SK-N-SH (cell line): ENCODE results near the gene ARFGEF2. TPM values are rescaled to one million over a fixed set of nuclear protein-coding genes. Genes with fewer than 3 reads are reported as not detected.

Source experiments
- CTCF ChIA-PET: fragments of 300-600, 350-600 bp; formaldehyde crosslinking; extraction: SDS; loops from one replicate; lab custom pipeline; 2021; lab: Yijun Ruan, JAX
- POLR2A ChIA-PET: fragments of 350-600 bp; sonication (Branson Sonifier 250); formaldehyde crosslinking; extraction: SDS; loops from one replicate; lab custom pipeline; 2020; ENCODE audit warnings: antibody characterized with exemption, inconsistent platforms; lab: Yijun Ruan, JAX
- DNase-seq: peaks from one replicate; pipeline ENCODE4 v3.0.0; 2012
- H2AFZ ChIP-seq: fragments of 200-600 bp; sonication (generic); 2 replicates; pipeline ENCODE4 v1.8.1; 2016; ENCODE audit warnings: antibody characterized with exemption, mild to moderate bottlenecking, low read depth
- H3F3A ChIP-seq: fragments of 200-600 bp; sonication (generic); replicated peaks from 2 replicates; pipeline ENCODE3; 2016; ENCODE audit warnings: antibody characterized with exemption, mild to moderate bottlenecking; ENCODE audit not compliant: insufficient read depth
- H3K27ac ChIP-seq, 2 experiments: fragments of 200-500 bp in 1 of 2; fragments of 200-600 bp in 1 of 2; sonication (Bioruptor generic) in 1 of 2; sonication (generic), shearing (Covaris generic) in 1 of 2; 2 replicates each; pipeline versions ENCODE4 v1.5.1 to v1.6.1; 2014 to 2016; ENCODE audit warnings: low read depth in 2 of 2, inconsistent platforms in 1 of 2, low read length in 1 of 2, mild to moderate bottlenecking in 1 of 2, mixed read lengths in 1 of 2
- H3K27me3 ChIP-seq: fragments of 200-600 bp; sonication (generic), shearing (Covaris generic); 2 replicates; pipeline ENCODE4 v1.6.1; 2016; ENCODE audit warnings: mixed run types; ENCODE audit not compliant: insufficient read depth
- H3K36me3 ChIP-seq, 2 experiments: fragments of 200-500 bp in 1 of 2; fragments of 200-600 bp in 1 of 2; sonication (Bioruptor generic) in 1 of 2; sonication (generic) in 1 of 2; replicated peaks in 1 of 2; 2 replicates each; pipeline versions ENCODE3 to v1.5.1; 2014 to 2016; ENCODE audit warnings: low read length in 1 of 2, mild to moderate bottlenecking in 1 of 2; ENCODE audit not compliant: insufficient read depth in 2 of 2, control insufficient read depth in 1 of 2
- H3K4me1 ChIP-seq, 2 experiments: fragments of 200-500 bp in 1 of 2; fragments of 200-600 bp in 1 of 2; sonication (Bioruptor generic) in 1 of 2; sonication (generic), shearing (Covaris generic) in 1 of 2; 2 replicates each; pipeline versions ENCODE4 v1.5.1 to v1.6.1; 2014 to 2016; ENCODE audit warnings: low read depth in 1 of 2, low read length in 1 of 2, mixed run types in 1 of 2; ENCODE audit not compliant: insufficient read depth in 2 of 2, control insufficient read depth in 1 of 2
- H3K4me2 ChIP-seq: fragments of 200-600 bp; sonication (generic), shearing (Covaris generic); 2 replicates; pipeline ENCODE4 v1.6.1; 2017; ENCODE audit warnings: mixed run types
- H3K4me3 ChIP-seq, 2 experiments: fragments of 200-500 bp in 1 of 2; fragments of 200-600 bp in 1 of 2; sonication (Bioruptor generic) in 1 of 2; sonication (generic), shearing (Covaris generic) in 1 of 2; 2 replicates each; pipeline versions ENCODE4 v1.5.1 to v1.8.1; 2014 to 2016; ENCODE audit warnings: low read depth in 2 of 2, inconsistent platforms in 1 of 2, low read length in 1 of 2, mild to moderate bottlenecking in 1 of 2, mixed read lengths in 1 of 2, moderate library complexity in 1 of 2
- H3K79me2 ChIP-seq: fragments of 200-600 bp; sonication (generic); 2 replicates; pipeline ENCODE4 v1.8.1; 2017; ENCODE audit warnings: mild to moderate bottlenecking; ENCODE audit not compliant: insufficient read depth
- H3K9ac ChIP-seq: fragments of 200-600 bp; sonication (generic); 2 replicates; pipeline ENCODE4 v1.6.1; 2017; ENCODE audit warnings: mixed run types
- H3K9me2 ChIP-seq: fragments of 200-600 bp; sonication (generic); 2 replicates; pipeline ENCODE4 v1.6.1; 2017; ENCODE audit warnings: mixed run types
- H3K9me3 ChIP-seq: fragments of 200-600 bp; sonication (generic); 2 replicates; pipeline ENCODE4 v1.6.1; 2017; ENCODE audit warnings: mixed run types, mild to moderate bottlenecking, moderate library complexity
- H4K20me1 ChIP-seq: fragments of 200-600 bp; sonication (generic); 2 replicates; pipeline ENCODE4 v1.6.1; 2017; ENCODE audit warnings: mild to moderate bottlenecking, mixed run types; ENCODE audit not compliant: insufficient read depth
- CHD2 ChIP-seq: fragments of 150-350 bp; IDR thresholded peaks from 2 replicates; pipeline ENCODE4 v1.6.1; 2018; ENCODE audit warnings: low read length; ENCODE audit not compliant: partially characterized antibody
- GABPA ChIP-seq: IDR thresholded peaks from 2 replicates; pipeline ENCODE4 v1.4.0; 2012; ENCODE audit warnings: low read depth, mild to moderate bottlenecking
- JUND ChIP-seq: IDR thresholded peaks from 2 replicates; pipeline ENCODE4 v1.4.0; 2012
- MAX ChIP-seq: IDR thresholded peaks from 2 replicates; pipeline ENCODE4 v1.4.0; 2012; ENCODE audit warnings: low read depth
- NRF1 ChIP-seq: IDR thresholded peaks from 2 replicates; pipeline ENCODE4 v1.6.1; 2012; ENCODE audit warnings: low read depth, mild to moderate bottlenecking, low read length
- POLR2AphosphoS5 ChIP-seq: IDR thresholded peaks from 2 replicates; pipeline ENCODE4 v1.6.1; 2012; ENCODE audit warnings: low read depth, low read length
- RAD21 ChIP-seq: IDR thresholded peaks from 2 replicates; pipeline ENCODE4 v1.6.1; 2012; ENCODE audit warnings: mild to moderate bottlenecking, low read length
- REST ChIP-seq: IDR thresholded peaks from 2 replicates; pipeline ENCODE4 v1.6.1; 2012; ENCODE audit warnings: mild to moderate bottlenecking, low read depth, low read length, moderate library complexity
- RFX5 ChIP-seq: IDR thresholded peaks from 2 replicates; pipeline ENCODE4 v1.6.1; 2012; ENCODE audit warnings: mild to moderate bottlenecking, improper control_type of control experiment, low read length
- TEAD4 ChIP-seq: IDR thresholded peaks from 2 replicates; pipeline ENCODE4 v1.4.0; 2012; ENCODE audit warnings: mild to moderate bottlenecking, borderline replicate concordance; ENCODE audit not compliant: insufficient read depth
- WGBS: methylation state at CpG from one replicate; pipeline ENCODE4 v1.1.6; 2017; ENCODE audit warnings: low lambda C conversion rate; 5-methylcytosine and 5-hydroxymethylcytosine counted together
- polyA plus RNA-seq, 3 experiments: library from polyadenylated mRNA; depleted of rRNA; stranded (reverse); fragments of >200 nt; gene quantifications; 2 replicates each; pipeline ENCODE4 v1.2.3, GENCODE V29; 2012
- TF ChIP-seq, protein P1 (sequence below): fragments of 200-600 bp; sonication (generic); IDR thresholded peaks from 2 replicates; pipeline ENCODE4 v1.6.1; 2017; ENCODE audit warnings: antibody characterized with exemption, mild to moderate bottlenecking, moderate library complexity
- TF ChIP-seq, protein P2 (sequence below): IDR thresholded peaks from 2 replicates; pipeline ENCODE4; 2012

The ARFGEF2 gene
- polyA plus RNA-seq, 1 of the 3 experiments (the other 2 are of a cell fraction) = 6.1 TPM

DNA sequence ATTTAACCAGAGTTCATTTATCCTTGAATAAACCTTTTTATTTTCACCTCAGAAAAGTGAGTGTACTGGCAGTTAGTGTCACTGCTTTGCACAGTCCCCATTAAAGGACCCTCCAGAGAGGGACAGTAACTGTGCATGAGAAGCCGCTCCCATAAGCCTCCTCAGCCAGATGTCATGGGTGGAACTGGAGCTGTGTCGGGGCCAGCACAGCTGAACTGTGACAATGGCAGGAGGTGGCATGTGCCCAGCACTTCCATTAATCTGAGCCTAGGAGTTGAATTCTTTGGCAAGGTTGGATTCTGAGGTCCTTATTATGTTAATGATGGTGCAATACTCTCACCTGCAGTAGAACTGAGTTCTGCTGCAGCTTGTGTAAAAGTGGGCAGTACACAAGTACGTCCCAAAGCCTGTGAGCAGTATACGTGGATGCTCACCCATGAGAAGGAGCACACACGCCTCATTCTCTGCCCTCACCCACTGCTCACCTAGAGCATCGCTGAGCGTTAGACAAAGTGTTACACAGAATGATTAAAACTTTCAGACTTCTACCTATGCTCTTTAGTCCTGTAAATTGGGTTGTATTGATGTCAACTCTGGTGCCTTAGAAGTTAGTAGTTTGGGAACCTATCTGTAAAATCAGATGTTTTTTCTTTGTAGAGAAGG is 112.7 kb downstream of the ARFGEF2 start:
- H3K9me2 ChIP-seq = no peaks in the 10 kb centered on the region
- peaks cover 3% of the 10 kb centered on the region for H3F3A ChIP-seq
- peaks cover 31% of the 10 kb centered on the region in 2 experiments for H3K36me3 ChIP-seq
- TF ChIP-seq, protein P1, sequence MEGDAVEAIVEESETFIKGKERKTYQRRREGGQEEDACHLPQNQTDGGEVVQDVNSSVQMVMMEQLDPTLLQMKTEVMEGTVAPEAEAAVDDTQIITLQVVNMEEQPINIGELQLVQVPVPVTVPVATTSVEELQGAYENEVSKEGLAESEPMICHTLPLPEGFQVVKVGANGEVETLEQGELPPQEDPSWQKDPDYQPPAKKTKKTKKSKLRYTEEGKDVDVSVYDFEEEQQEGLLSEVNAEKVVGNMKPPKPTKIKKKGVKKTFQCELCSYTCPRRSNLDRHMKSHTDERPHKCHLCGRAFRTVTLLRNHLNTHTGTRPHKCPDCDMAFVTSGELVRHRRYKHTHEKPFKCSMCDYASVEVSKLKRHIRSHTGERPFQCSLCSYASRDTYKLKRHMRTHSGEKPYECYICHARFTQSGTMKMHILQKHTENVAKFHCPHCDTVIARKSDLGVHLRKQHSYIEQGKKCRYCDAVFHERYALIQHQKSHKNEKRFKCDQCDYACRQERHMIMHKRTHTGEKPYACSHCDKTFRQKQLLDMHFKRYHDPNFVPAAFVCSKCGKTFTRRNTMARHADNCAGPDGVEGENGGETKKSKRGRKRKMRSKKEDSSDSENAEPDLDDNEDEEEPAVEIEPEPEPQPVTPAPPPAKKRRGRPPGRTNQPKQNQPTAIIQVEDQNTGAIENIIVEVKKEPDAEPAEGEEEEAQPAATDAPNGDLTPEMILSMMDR = no peak
- TF ChIP-seq POLR2AphosphoS5 = no peak
- TF ChIP-seq RFX5 = no peak
- TF ChIP-seq, protein P2, sequence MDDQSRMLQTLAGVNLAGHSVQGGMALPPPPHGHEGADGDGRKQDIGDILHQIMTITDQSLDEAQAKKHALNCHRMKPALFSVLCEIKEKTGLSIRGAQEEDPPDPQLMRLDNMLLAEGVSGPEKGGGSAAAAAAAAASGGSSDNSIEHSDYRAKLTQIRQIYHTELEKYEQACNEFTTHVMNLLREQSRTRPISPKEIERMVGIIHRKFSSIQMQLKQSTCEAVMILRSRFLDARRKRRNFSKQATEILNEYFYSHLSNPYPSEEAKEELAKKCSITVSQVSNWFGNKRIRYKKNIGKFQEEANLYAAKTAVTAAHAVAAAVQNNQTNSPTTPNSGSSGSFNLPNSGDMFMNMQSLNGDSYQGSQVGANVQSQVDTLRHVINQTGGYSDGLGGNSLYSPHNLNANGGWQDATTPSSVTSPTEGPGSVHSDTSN = no peak
- TF ChIP-seq JUND = no peak
- TF ChIP-seq REST = no peak
- TF ChIP-seq RAD21 = no peak
- WGBS = 100% methylated on average over 7 of the region's 7 CpGs
- no peak for DNase-seq
- no peaks in the 10 kb centered on the region for H3K27me3 ChIP-seq
- H3K4me2 ChIP-seq = no peak overlapping the region
- POLR2A ChIA-PET = no interaction called here
- CTCF ChIA-PET = interaction anchor here (1.1 kb wide), 1 partner anchor 211 kb away, joined by 3 read pairs; no protein-coding TSS in a partner anchor
- H2AFZ ChIP-seq = no peak overlapping the region
- no peak overlapping the region for H3K27ac ChIP-seq
- no peaks in the 10 kb centered on the region for H3K79me2 ChIP-seq
- H3K4me1 ChIP-seq = 0 out of 4 replicates have a peak, but pooled peaks cover 0 to under 1% of the 10 kb centered on the region in 2 experiments
- H4K20me1 ChIP-seq = no peaks in the 10 kb centered on the region
- H3K4me3 ChIP-seq = no peak overlapping the region
- no peaks in the 10 kb centered on the region for H3K9me3 ChIP-seq
- no peak overlapping the region for H3K9ac ChIP-seq

- WGBS = 92% methylated on average over 3 of the region's 3 CpGs
- Histone ChIP-seq H3K9me3 (no peaks in the 10 kb centered on the region), H3K9me2 (no peaks in the 10 kb centered on the region), H3K9ac (no peak overlapping the region), H3K4me1 (no peaks in the 10 kb centered on the region), H3F3A (no peaks in the 10 kb centered on the region), H3K4me2 (no peak overlapping the region), H3K79me2 (no peaks in the 10 kb centered on the region), H3K4me3 (no peak overlapping the region), H3K27ac (no peak overlapping the region), H2AFZ (no peak overlapping the region), H3K36me3 (peaks cover 16 to 24% of the 10 kb centered on the region in 2 experiments), H4K20me1 (no peaks in the 10 kb centered on the region), H3K27me3 (no peaks in the 10 kb centered on the region)
- ChIA-PET POLR2A (no interaction called here), CTCF (interaction anchor here (0.9 to 2.3 kb wide), 3 partner anchors 9 to 180 kb away, joined by 3 to 4 read pairs (median 3); no protein-coding TSS in a partner anchor)
- DNase-seq = no peak
- no peak for TF ChIP-seq MAX
- TF ChIP-seq CHD2 = no peak
- TF ChIP-seq, protein P1 = no peak
- TF ChIP-seq GABPA = no peak
- TF ChIP-seq REST = no peak
- TF ChIP-seq TEAD4 = no peak
- no peak for TF ChIP-seq NRF1
Measured at GRCh38 chr20:49037962-49038387, 116.5 kb downstream of the ARFGEF2 start.
